ENCODE data around the gene DOHH.

The DOHH gene

DNA sequence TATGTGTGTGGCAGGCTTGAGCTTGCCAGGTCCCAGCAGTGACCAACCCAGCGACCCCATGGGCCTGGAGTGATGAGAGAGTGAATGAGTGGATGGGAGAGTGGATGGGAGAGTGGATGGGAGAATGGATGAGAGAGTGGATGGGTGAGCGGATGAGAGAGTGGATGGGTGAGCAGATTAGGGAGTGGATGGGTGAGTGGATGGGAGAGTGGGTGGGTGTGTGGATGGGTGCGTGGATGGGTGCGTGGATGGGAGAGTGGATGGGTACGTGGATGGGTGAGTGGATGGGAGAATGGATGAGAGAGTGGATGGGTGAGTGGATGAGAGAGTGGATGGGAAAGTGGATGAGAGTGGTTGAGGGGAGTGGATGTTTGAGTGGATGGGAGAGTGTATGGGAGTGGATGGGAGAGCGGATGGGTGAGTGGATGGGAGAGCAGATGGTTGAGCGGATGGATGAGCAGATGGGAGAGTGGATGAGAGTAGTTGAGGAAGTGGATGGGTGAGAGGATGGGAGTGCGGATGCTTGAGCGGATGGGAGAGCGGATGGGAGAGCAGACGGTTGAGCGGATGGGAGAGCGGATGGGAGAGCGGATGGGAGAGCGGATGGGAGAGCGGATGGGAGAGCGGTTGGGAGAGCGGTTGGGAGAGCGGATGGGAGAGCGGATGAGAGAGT lies 28.2 kb upstream of the DOHH start:
- DNase-seq (ENCODE audit: low read depth) = no peak
- TF ChIP-seq, protein P1, sequence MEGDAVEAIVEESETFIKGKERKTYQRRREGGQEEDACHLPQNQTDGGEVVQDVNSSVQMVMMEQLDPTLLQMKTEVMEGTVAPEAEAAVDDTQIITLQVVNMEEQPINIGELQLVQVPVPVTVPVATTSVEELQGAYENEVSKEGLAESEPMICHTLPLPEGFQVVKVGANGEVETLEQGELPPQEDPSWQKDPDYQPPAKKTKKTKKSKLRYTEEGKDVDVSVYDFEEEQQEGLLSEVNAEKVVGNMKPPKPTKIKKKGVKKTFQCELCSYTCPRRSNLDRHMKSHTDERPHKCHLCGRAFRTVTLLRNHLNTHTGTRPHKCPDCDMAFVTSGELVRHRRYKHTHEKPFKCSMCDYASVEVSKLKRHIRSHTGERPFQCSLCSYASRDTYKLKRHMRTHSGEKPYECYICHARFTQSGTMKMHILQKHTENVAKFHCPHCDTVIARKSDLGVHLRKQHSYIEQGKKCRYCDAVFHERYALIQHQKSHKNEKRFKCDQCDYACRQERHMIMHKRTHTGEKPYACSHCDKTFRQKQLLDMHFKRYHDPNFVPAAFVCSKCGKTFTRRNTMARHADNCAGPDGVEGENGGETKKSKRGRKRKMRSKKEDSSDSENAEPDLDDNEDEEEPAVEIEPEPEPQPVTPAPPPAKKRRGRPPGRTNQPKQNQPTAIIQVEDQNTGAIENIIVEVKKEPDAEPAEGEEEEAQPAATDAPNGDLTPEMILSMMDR (conservative IDR thresholded peaks at IDR 0.05; ENCODE audit: low read depth, low read length) = no peak
- no peak overlapping the region for H3K4me3 ChIP-seq (ENCODE audit: low read depth, low read length)

DNA sequence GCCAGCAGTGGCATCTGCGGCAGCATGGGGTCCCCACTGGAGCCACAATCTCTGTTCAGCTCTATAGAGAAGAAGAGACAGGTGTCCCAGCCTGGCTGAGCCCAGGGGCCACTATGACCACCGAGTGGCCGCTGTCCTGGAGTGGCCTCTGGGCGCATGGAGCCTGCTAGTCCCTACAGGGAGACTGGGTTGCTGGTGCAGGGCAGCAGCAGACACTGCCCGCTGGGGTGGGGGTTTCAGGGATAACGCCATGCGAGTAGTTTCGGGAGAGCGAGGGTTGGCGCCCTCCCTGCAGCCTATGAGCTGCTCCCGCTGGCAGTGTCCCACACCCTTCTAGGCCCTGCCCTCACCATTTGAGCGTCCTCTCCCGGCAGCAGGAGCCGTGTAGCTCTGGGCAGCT lies 27.6 kb upstream of the DOHH start:
- TF ChIP-seq, protein P1 (conservative IDR thresholded peaks at IDR 0.05; ENCODE audit: low read depth, low read length) = no peak
- no peak for DNase-seq (ENCODE audit: low read depth)

DNA sequence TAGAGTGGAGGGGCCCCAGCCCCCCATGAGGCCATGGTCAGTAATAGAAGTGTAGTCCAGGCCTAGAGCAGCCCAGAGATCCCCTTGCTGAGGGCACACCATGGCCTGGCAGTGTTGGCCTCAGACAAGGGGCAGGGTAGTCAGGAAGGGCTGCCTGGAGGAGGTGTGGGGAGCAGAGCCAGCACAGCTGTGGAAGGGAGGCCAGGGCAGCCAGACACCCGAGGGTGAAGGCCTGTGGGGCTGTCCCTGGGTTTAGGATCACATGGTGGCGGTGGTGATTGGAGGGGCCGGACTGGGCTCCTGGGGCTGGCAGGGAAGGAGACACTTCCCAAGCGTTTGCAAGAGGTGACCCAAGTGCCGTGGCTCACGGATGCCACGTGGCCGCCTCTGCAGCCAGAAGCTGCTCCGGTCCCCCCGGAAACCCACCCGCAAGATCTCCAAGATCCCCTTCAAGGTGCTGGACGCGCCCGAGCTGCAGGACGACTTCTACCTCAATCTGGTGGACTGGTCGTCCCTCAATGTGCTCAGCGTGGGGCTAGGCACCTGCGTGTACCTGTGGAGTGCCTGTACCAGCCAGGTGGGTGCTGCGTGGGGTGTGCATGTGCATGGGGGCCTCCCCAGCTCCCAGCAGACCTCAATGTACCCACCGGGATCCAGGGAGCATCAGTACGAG lies 26.9 kb upstream of the DOHH start:
- TF ChIP-seq, protein P1 (conservative IDR thresholded peaks at IDR 0.05; ENCODE audit: low read depth, low read length) = no peak
- DNase-seq (ENCODE audit: low read depth) = no peak
- no peak overlapping the region for H3K4me3 ChIP-seq (ENCODE audit: low read depth, low read length)

More for the DNA sequence above, 27.6 kb upstream of the DOHH start:
- H3K4me3 ChIP-seq (ENCODE audit: low read depth, low read length) = no peak overlapping the region

DNA sequence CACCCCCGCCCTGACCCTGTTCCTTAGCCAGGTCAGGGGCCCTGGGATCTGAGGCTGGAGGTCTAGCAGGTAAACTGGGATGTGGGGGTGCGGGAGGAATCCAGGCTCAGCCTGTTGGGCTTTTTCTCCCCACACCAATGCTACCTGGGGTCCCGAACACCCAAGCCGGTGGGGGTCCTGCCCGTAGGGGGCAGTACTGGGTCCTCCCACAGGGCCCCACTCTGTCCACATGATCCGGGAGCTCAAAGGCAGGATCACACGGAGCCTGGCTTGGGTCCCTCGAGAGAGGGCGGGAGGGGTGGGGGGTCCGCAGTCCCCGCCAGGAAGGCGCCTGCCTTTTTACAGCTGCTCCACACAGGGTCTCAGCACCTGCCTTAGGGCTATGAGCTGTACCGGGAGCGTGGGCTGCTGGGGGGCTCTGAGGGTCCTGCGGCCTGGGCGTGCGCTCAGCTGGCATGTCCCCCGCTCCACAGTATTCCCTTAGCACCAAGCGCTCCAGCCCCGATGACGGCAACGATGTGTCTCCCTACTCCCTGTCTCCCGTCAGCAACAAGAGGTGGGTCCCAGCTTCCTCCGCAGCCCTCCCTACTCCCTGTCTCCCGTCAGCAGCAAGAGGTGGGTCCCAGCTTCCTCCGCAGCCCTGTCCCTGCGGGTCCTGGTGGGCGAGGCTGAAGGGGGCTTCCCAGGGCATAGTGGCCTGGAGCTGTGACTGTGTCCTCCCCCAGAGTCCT lies 26.2 kb upstream of the DOHH start:
- DNase-seq (ENCODE audit: low read depth) = no peak
- H3K4me3 ChIP-seq (ENCODE audit: low read depth, low read length) = no peak overlapping the region
- TF ChIP-seq, protein P1 (conservative IDR thresholded peaks at IDR 0.05; ENCODE audit: low read depth, low read length) = peak; percentile 21

DNA sequence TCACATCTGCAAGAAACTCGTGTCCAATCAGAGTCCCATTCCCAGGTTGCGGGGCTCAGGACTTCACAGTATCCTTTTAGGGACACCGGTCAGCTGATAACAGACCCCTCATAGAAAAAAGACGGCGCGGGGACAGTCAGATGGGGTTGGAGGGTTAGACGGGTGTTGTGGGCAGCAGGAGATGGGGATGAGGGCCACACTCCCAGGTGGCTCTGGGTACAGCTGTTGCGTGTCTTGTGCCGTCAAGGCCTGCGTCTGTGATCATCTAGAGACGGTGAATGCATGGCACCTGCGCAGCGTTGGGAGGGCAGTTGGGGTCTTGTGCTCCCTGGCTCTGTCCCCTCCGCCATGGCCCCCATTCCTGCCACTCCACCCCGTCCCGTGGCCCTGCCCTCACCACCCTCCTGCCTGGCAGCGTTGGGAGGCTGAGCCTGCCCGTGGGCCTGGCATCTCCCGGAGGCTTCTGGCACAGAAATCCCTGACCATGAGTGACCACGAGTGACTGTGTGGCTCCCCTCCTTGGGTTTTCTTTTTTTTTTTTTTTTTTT lies 24.5 kb upstream of the DOHH start:
- TF ChIP-seq, protein P1 (conservative IDR thresholded peaks at IDR 0.05; ENCODE audit: low read depth, low read length) = no peak
- no peak overlapping the region for H3K4me3 ChIP-seq (ENCODE audit: low read depth, low read length)
- DNase-seq (ENCODE audit: low read depth) = no peak

DNA sequence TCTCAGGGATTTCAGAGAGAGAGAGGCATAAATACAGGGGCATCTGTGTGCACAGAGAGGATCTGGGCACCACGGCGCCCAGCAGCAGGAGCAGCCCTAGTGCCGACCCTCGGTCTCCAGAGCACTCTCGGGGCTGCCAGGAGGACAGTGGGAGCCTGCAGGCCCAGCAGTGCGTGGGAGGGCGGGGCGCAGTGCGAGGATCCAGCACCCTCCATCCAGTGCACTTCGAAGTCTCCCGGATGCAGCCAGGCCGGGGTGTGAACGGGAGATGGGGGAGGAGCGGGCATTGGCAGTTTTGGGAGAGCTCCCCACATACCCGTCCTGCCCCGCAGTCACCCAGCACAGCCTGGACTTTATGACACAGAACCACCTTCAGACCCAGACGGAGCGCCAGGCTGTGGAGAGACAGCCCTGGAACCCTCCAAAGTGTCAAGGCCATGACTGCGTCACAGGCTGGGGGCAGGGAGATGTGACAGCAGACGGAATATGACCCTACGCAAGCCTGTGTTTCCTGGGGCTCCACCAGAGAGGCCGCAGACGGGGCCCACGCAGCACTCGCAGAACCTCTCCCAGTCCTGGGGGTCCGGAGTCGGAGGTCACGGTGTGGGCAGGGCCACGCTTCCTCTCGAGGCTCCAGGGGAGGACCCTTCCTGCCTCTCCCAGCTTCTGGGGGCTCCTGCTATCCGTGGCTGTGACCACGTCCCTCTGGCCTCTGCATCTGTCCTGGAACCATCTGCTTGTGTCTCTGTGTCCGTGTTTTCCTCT lies 23.8 kb upstream of the DOHH start:
- DNase-seq (ENCODE audit: low read depth) = no peak
- no peak overlapping the region for H3K4me3 ChIP-seq (ENCODE audit: low read depth, low read length)
- TF ChIP-seq, protein P1 (conservative IDR thresholded peaks at IDR 0.05; ENCODE audit: low read depth, low read length) = no peak
